ENCODE results near the gene GOLIM4. TPM values are rescaled to one million over a fixed set of nuclear protein-coding genes. Genes with fewer than 3 reads are reported as not detected.

GOLIM4 gene
- polyA plus RNA-seq, 1 donor from 2014 or later = 3.2 TPM

GRCh38 chr3:168052515-168052914 is 43.2 kb downstream of the GOLIM4 start:
- Histone ChIP-seq H3K4me2 (ENCODE audit: low read length) (no peak overlapping the region), H3K27ac (ENCODE audit: low read length) (no peak overlapping the region), H3F3A (ENCODE audit: insufficient read depth, low read length, poor library complexity, severe bottlenecking) (no peaks in the 10 kb centered on the region), H2AFZ (ENCODE audit: low read depth, low read length) (no peak overlapping the region), H3K9me2 (ENCODE audit: insufficient read depth, low read length) (no peaks in the 10 kb centered on the region), H3K4me3 (ENCODE audit: low read length) (no peak overlapping the region), H3K9ac (ENCODE audit: low read length) (no peak overlapping the region), H3K36me3 (ENCODE audit: insufficient read depth, low read length) (no peaks in the 10 kb centered on the region), H4K20me1 (ENCODE audit: insufficient read depth) (no peaks in the 10 kb centered on the region), H3K9me3 (ENCODE audit: low read length) (no peaks in the 10 kb centered on the region), H3K27me3 (ENCODE audit: insufficient read depth, low read depth, low read length) (no peaks in the 10 kb centered on the region), H3K79me2 (replicated peaks; ENCODE audit: insufficient read depth, low read length) (no peaks in the 10 kb centered on the region)
- TF ChIP-seq POLR2AphosphoS5 (IDR thresholded peaks at IDR 0.05) (no peak), EZH2 (IDR thresholded peaks at IDR 0.05; ENCODE audit: borderline replicate concordance, insufficient read depth, low read length, poor library complexity, severe bottlenecking) (no peak), CTCF (IDR thresholded peaks at IDR 0.05; ENCODE audit: poor library complexity, severe bottlenecking) (no peak), RAD21 (conservative IDR thresholded peaks at IDR 0.05) (no peak), TAF1 (IDR thresholded peaks at IDR 0.05; ENCODE audit: low read depth) (no peak), SMC3 (conservative IDR thresholded peaks at IDR 0.05; ENCODE audit: poor library complexity) (no peak), EP300 (conservative IDR thresholded peaks at IDR 0.05; ENCODE audit: poor library complexity, severe bottlenecking) (no peak), MXI1 (conservative IDR thresholded peaks at IDR 0.05; ENCODE audit: poor library complexity, severe bottlenecking) (no peak), REST (IDR thresholded peaks at IDR 0.05; ENCODE audit: borderline replicate concordance) (no peak)

- Histone ChIP-seq H4K20me1 (ENCODE audit: insufficient read depth) (no peaks in the 10 kb centered on the region), H3K27me3 (ENCODE audit: insufficient read depth, low read depth, low read length) (no peaks in the 10 kb centered on the region), H2AFZ (ENCODE audit: low read depth, low read length) (no peak overlapping the region), H3K79me2 (replicated peaks; ENCODE audit: insufficient read depth, low read length) (no peaks in the 10 kb centered on the region), H3K36me3 (ENCODE audit: insufficient read depth, low read length) (no peaks in the 10 kb centered on the region), H3K9ac (ENCODE audit: low read length) (no peak overlapping the region), H3F3A (ENCODE audit: insufficient read depth, low read length, poor library complexity, severe bottlenecking) (no peaks in the 10 kb centered on the region), H3K9me3 (ENCODE audit: low read length) (no peaks in the 10 kb centered on the region), H3K4me3 (ENCODE audit: low read length) (no peak overlapping the region), H3K27ac (ENCODE audit: low read length) (no peak overlapping the region), H3K4me2 (ENCODE audit: low read length) (no peak overlapping the region), H3K9me2 (ENCODE audit: insufficient read depth, low read length) (no peaks in the 10 kb centered on the region)
- no peak for TF ChIP-seq EZH2 (IDR thresholded peaks at IDR 0.05; ENCODE audit: borderline replicate concordance, insufficient read depth, low read length, poor library complexity, severe bottlenecking)
- no peak for TF ChIP-seq MXI1 (conservative IDR thresholded peaks at IDR 0.05; ENCODE audit: poor library complexity, severe bottlenecking)
- no peak for TF ChIP-seq POLR2AphosphoS5 (IDR thresholded peaks at IDR 0.05)
- no peak for TF ChIP-seq REST (IDR thresholded peaks at IDR 0.05; ENCODE audit: borderline replicate concordance)
- TF ChIP-seq TAF1 (IDR thresholded peaks at IDR 0.05; ENCODE audit: low read depth) = no peak
- no peak for TF ChIP-seq SMC3 (conservative IDR thresholded peaks at IDR 0.05; ENCODE audit: poor library complexity)
- TF ChIP-seq EP300 (conservative IDR thresholded peaks at IDR 0.05; ENCODE audit: poor library complexity, severe bottlenecking) = no peak
- TF ChIP-seq CTCF (IDR thresholded peaks at IDR 0.05; ENCODE audit: poor library complexity, severe bottlenecking) = no peak
- no peak for TF ChIP-seq RAD21 (conservative IDR thresholded peaks at IDR 0.05)
These were observed 43.9 kb downstream of the GOLIM4 start for GRCh38 chr3:168051531-168052471.

Measured in neural cell (in vitro differentiated cells).